Activated T-cell treated with anti-CD3 and anti-CD28 coated beads, Interleukin-2, amount 50 U/mL, for 1 hour (primary cell): ENCODE results near the gene GRIN2A.

ENCODE experiments used
- DNase-seq: peaks from one replicate; pipeline ENCODE4 v3.0.0-alpha.2; 2020

Gene GRIN2A

DNA sequence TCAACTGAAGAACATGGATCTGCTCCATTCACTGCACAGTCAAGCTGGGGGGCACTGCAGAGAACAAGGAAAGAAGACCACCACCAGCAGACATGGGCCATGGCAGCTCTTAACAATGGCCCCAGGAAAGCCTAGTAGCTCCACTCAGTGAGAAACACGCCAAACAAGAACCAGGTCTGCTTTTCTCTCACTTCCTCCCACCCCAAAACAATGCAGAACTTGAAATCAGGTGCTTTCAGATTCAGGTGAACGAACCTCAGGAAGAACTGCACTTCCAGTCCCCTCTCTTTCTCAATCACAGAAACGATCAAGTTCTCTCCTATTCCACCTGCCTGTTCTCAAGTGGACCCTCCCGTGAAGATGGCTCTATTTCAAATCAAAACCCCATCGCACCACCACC, 155.6 kb downstream of the GRIN2A start:
- DNase-seq, result no peak

DNA sequence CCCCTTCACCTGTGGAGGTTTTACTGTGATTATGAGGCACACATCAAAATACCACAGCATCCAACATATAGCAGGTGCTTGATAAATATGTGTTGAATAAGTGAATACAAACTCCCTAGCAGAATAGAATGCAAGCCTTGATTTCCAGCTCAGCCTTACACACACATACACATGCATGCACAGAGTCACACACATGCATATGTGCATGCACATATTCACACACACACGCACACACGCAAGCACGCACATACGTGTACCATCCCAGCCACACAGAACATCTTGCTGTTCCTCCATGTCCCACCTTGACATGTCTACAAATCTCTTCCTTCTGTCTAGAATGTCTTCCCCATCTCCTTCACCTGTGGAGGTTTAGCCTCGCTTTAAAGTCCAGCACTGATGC, 160.1 kb downstream of the GRIN2A start:
- DNase-seq, result no peak

DNA sequence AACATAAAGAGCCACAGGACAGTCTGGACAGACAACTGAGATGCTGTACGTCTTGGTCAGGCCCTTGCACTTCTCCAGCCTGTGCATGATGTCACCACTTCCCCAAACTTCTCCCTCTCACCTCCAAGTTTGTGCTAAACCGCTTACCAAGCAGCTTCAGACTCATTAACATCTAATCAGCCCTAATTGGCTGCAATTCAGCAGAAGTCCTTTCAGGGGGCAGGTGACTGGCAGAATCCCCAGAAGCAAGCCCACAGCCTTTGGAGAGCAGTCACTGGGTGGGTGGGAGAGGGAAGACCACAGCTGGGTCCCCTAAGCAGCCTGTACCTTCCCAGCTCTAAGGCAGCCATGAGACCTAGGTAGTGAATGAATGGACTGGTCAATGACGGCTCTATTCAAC, 161.4 kb downstream of the GRIN2A start:
- no peak for DNase-seq

DNA sequence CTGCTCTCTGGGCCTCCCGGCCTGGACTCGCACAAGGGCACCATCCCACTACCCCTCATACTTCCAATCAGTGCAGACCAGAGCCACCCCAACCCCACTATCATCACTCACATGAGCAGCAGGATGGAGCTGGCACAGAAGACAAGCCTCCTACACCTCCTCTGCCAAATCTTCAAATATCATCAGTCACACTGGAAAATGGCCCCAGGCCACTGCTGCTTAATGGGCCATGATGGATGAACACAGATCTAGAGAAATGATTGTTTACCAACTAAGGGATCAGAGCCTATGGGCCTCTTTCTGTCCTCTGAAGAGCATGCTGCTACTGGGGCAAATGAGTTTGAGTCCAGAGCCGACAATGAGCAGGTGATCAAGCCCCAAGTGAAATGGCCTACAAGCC, 165.5 kb downstream of the GRIN2A start:
- DNase-seq, result no peak

DNA sequence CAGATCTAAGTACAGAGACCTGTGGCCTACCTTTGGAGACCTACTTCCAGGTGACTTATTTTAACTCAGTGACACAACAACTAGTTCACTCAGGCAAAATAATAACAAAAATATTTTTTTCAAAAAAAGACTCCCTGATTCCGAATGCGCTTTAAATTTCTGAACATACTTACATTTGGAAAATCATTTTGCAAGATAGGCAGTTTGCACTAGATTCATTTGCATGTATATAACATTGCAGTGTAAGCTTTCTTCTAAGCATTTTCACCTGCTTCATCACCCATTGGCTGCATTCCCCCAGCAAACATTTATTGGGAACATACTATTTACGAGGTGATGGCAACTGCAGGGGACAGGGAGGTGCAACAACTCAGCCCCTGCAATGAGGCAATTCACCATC, 166.8 kb downstream of the GRIN2A start:
- DNase-seq, result no peak

DNA sequence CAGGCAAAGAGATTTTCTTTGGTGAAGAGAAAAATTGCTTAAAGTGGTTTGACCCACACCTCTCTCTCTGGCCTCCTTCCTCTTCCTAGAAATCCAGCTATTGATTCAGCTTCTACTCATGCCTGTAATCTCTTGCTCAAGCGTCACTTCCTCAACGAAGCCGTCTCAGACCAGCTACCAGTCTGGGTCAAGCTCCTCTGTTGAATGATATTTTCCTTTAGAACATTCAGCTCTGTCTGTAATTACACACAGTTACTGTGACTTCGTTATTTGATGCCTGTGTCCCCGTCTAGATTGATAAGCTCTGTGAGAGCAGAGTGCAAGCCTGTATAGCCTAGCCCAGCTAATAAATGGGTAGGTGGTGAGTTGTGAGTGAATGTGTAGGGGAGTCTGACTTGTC, 168.5 kb downstream of the GRIN2A start:
- DNase-seq, result no peak

DNA sequence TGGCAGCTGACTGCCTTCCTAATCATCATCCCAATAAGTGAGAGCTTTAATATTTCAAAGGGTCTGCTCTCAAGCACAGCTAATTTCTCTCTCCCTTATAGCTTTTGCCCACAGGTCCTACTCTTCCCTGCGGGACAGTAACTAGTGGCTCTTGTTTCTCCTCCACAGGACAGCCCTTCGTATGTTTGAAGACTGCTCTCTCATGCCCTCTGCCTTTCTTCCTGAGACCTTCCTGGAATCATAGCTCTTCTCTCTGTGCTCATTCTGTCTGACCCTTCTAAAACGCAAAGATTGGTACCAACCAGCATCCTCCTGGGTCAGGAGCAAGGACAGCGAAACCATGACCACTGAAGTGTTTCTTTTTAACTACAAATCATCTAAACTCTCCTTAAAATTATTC, 168.9 kb downstream of the GRIN2A start:
- DNase-seq, result no peak

DNA sequence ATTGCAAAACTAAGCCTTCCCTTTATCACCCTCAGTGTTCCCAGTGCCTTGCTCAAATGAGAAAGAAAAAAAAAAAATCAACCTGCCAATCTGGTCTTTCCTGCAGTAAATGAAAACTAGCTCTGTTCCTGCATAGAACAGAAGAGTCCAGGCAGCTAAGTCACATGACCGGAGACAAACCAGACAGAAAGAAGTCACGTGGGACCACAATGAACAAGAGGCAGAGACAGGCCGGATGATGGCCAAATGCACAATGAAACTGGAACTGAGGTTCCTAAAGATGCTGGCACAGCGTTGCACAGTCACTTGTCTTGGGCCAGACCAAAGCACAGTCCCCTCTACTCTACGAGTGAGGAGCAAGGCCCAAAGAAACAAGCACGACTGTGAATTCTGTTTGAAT, 172.5 kb downstream of the GRIN2A start:
- DNase-seq, result no peak

DNA sequence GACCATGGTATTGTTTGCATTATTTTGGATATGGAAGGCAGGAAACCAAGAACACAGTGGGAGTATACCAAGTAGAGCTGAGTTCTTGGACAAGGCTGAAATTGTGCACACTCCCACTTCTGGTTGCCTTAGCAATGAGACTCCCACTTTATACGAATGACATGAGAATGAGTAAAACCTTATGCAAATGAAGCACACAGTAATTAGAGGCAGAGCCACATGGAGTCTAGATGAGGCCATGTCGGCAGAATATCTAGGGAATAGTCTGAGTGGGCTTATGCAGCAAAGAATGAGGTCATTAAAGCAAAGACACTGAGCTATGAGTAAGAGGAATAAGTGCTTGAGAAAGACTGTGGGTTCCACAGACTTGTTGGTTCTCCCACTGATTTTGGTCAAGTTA, 178.7 kb downstream of the GRIN2A start:
- no peak for DNase-seq

DNA sequence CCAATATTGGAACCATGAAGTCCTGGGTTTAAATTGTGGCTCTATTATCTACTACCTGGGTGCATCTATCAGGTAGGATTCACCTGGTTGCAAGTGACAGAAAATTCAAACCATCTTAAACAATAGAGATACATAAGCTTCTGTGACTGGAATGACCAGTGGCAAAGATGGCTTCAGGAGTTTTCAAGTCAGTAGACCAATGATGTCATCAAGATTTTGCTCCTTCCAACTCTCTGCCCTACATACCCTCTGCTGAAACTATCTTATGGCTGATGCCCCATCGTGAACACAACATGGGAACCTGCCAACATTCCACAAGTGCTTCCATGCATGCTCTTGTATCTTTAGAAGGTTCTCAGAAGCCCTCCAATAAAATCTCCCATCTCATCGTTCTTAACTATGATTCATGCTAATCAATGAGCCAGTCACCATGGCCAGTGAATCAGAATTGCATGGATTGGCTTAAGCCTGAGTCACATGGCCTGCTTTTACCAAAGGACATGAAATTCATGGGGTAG, 180.9 kb downstream of the GRIN2A start:
- DNase-seq, result no peak

DNA sequence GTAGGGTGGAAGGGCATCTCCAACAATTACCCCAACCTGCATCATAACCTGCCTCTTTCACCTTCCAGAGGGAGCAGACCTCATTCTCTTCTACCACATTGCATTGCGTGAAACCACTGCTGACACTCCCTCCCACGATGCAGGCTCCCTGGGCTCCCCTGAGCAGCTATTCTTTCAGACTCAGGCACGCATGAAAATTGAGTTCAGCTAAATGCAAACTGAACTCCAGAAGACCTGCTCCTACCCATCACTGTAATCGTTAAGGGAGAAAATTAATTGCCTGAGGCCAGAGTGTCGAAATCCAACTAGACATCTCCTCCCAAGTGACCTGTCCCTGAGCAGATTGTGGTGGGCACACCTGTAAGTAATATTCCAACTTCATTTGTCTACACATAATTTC, 186.0 kb downstream of the GRIN2A start:
- no peak for DNase-seq

DNA sequence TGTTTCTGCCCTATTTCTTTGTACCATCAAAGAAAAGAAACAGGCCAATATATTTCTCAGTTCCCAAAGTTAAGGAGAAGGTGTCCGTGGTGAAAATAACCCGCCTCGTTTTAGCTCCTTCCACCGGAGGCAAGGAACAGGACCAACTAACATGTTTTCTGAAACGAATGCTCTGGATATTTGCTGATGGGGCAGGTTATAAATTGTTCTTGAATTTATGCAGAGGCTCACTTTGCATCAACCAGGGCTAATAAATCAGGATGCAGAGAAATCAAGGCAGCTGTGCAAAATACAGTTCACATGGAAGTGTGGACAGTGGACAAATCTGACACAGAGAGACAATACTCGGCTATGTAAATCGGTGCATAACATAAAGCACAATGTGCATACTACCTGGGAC, 189.8 kb downstream of the GRIN2A start:
- DNase-seq, result no peak

DNA sequence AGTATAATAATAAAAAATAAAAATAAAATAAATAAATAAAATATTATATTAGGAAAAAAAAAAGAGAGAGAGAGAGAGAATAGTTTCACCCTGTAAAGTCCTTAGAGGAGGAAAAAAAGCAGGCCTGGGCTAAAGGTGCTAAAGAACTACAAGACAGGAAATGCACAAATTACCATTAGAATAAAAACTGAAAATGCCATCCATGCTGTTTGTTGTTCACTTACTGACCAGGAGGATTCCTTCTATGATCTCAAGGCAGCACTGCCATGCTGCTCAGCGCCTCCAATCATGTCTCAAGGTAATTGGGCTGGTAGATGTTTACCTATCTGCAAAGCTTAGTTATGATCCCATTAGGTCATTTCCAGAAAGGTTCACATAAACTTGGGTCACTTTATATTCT, 201.2 kb downstream of the GRIN2A start:
- DNase-seq, result no peak

DNA sequence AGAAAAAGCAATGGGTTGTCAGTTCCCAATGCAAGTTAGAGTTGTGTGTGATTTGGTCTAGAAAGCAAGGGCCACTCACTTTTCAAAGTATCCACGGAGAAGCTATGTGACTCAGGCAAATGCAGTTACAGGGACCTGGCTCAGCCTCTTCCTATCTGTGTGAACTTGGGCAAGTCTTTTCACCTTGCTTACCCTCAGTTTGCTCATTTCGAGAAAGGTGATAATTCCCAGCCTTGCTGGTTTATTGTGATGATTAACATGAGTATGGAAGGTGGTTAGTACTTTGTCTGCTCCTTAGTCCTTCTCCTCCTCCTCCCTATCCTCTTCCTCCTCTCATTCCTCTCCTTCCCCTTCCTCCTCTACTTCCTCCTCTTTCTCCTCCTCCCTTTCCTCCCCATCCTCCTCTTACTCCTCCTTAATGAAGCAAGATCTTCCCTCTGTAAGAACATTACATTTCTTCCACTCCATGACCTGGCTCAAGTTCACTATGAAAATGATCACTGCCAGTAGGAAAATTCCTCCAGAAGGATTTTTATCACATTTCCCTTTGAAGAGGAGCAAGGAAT, 204.0 kb downstream of the GRIN2A start:
- no peak for DNase-seq

DNA sequence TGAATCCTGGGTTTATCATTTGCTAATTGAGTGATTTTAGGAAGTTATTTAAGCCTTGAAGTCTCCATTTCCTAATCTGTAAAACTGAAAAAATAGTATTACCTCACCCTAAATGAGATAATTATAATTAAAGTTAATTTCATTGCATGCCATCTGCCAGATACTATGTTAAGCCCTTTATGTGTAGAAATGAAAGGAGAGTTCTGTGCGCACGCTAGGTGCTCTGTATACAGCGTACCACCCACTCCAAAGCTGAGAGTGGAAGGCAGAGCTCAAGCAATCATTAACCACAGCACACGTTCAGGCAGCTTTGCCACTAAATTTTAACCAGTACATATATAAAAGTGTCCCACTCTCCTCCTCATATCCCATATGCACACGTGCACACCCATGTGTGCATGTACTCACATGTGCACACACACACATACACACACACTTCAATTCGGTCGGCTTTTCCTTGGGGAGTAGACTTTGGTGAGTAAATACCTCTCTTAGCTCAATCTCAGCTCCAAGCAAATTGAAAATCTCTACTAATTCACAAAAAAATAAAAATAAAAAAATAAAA, 204.8 kb downstream of the GRIN2A start:
- no peak for DNase-seq

DNA sequence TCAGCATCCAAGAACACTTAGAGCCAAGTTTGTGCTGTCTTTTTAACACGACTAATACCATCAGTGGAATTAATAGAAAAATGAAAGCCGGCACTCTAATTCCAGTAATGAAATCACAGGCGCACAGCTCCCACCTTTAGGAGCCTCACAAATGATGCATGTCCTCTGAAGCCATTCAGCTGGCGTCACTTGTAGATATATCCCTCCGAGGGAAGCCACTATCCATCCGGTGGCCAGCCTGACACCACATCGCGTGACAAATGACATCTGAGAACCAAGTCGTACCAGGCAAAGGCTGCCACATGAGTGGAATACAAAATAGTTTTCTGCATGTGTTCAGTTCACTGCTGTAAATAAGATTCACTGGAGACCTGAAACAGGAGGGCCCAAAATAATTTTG, 205.6 kb downstream of the GRIN2A start:
- DNase-seq, result no peak

DNA sequence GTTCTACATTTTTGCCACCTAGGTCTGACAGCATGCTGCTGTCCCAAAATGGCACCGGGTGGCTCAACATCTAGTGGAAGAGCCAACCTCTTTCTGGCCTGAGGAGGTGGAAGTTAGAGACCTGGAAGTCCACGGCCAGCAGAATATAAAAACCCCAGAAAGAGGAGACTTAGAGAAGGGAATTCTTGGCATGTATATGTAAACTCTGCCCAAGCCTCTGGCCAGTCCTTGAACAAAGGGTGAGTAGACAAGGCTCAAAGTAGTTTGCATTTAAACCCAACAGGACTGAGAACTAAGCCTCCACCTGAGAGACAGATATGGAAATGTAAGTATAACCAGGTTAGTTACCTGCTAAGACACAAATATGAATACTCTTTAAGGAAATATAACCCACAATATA, 210.3 kb downstream of the GRIN2A start:
- DNase-seq, result no peak

DNA sequence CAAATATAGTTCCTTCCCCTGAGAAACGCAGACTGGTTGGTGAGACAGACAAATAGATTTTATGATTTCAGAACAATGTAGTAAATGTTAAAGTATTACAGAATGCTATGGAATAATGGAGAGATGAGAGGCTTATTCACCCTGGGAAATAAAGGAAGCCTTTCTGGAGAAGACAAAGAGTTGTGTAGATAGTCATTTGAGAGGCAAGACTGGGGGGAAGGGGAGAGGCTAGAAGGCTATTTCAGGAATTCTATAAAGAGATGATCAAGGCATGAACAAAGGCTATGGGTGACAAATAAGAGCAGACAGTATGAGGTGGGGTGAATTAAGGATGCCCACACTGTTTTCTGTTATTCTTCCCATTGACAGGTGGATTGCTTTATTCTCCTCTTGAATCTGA, 211.4 kb downstream of the GRIN2A start:
- DNase-seq, result no peak

DNA sequence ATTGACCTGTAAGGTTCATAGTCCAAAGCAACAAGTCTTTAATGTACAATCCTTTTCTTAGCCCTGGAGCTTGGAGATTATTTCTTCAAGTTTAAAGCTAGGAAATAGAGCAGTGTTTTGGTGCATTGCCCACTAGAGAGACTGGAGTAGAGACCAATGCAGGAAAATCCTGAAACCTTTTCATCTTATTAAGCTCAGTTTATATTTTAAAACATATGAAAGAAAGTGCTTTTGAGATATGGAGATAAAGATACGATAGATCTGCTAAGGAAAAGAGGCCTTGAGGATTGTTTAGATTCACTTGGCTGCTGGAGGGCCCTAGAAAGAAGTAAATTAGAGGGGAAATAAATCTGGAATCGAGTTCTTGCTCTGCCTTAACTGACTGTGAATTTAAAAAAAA, 212.0 kb downstream of the GRIN2A start:
- DNase-seq, result no peak

DNA sequence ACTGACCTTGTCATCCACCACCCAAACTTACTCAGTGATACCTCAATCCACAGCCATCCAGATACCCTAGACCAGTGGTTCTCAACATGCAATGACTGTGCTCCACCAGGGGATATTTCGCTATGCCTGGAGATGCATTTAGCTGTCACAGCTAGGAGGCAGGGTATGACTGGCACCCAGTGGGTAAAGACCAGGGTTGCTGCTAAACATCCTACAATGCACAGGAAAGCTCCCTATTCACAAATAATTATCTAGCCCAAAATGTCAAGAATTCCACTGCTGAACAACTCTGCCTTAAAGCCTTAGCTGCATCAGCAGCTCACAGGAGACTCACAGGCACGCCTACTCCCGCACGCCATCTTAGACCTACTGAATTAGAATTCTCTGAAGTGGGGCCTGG, 212.6 kb downstream of the GRIN2A start:
- no peak for DNase-seq

DNA sequence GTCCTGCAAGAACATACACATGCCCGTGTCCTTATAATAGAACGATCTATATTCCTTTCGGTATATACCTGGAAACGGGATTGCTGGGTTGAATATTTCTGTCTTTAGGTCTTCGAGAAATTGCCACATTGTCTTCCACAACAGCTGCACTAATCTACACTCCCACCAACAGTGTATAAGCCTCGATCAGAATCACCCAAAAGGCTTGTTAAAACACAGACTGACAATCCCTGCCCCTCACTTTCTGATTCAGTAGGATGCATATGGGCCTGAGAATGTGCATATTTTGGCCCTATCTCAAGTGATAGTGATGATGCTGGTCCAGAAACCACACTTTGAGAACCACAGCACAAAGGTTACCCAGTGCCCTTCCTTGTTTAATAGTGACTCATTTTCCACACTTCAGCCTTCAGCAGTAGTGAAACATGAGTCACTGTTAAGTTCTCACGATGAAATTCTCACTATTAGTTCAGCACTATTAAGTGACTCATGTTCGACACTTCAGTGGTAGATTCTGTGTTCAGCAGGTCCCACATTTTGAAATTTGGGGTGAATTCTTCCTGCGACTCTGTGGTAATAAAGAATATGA, 215.6 kb downstream of the GRIN2A start:
- DNase-seq, result no peak

DNA sequence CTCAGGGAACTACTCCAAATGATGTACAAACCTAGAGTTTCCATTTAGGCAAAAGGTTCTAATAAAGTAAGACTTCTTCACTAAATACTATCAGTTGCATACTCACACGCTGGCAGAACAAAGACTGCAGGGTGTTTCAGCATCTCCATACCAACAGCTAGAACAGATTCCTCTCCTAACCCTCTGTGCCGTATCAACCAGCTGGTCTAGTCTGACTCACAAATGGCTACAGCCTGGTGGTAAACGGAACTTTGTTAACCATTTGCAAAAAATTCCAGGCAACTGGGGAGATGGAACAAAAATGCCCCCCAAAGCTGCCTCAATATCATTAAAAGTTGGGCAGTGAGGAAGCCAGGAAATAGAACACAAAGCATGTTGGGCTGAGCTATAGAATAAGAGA, 217.1 kb downstream of the GRIN2A start:
- no peak for DNase-seq

DNA sequence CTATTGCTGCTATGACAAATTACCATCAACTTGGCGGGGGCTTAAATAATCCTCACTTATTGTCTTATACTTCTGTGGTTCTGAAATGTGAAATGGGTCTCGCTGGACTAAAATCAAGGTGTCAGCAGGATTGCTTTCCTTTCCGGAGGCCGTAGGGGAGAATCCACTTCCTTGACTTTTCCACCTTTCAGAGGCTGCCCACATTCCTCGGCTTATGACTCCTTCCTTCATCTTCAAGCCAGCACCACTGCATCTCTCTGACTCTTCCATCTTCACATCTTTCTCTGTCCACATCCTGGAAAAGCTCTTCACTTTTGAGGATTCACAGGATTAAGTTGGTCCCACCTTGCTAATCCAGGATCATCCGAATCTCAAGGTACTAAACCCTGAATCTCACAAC, 217.8 kb downstream of the GRIN2A start:
- no peak for DNase-seq

DNA sequence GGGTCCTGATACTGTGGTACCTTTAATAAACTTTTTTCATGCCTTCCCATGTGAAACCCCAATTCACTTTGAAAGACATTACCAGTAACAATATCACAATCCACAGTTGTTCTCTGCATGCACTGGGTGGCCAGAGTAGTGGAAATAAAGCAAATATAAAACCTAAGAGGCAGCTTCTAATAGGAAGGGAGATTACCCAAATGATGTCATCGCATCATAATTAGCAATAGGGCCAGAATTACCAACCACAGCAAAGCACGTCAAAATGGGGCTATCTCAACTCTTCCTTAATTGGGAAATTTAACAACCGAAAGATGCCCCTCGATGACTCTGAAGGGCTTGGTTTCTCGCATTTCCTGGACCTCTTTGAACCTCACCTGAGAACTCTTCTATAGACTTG, 224.8 kb downstream of the GRIN2A start:
- DNase-seq, result no peak

DNA sequence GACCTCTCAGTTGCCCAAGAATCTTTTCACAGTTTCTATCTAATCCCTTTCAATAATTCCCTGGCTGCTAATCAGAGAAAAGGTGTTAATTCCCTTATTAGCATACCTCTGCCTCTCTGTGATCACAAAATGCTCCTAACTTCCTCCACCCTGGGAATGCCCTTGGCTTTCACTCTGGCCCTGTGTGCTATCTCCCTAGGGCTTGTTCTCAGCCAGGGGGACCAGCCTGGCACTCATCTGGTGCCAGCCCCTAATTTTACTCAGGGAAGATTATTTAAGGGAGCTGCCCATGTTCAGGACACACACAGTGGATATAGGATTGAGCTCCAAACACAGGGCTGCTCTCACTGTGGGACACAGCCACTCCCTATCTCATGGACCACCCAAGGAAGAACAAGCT, 225.2 kb downstream of the GRIN2A start:
- no peak for DNase-seq
